ENCODE results near the gene SLC2A11.

The SLC2A11 gene

GRCh38 chr22:23889620-23890019, 31.9 kb downstream of the SLC2A11 start:
- DNase-seq (ENCODE audit: low read depth) = no peak
- no peak for TF ChIP-seq CTCF (IDR thresholded peaks at IDR 0.05; ENCODE audit: control insufficient read depth, insufficient read depth, low read depth, low read length, missing control alignments)
- no peak overlapping the region for H3K4me3 ChIP-seq (ENCODE audit: control insufficient read depth, low read depth, low read length)

- no peak overlapping the region for H3K4me3 ChIP-seq (ENCODE audit: control insufficient read depth, low read depth, low read length)
Observed at GRCh38 chr22:23891726-23892125, 34.1 kb downstream of the SLC2A11 start.

GRCh38 chr22:23892130-23892529, 34.5 kb downstream of the SLC2A11 start:
- H3K4me3 ChIP-seq (ENCODE audit: control insufficient read depth, low read depth, low read length) = no peak overlapping the region
- DNase-seq (ENCODE audit: low read depth) = no peak
- TF ChIP-seq CTCF (IDR thresholded peaks at IDR 0.05; ENCODE audit: control insufficient read depth, insufficient read depth, low read depth, low read length, missing control alignments) = no peak

More at GRCh38 chr22:23891726-23892125, 34.1 kb downstream of the SLC2A11 start:
- no peak for TF ChIP-seq CTCF (IDR thresholded peaks at IDR 0.05; ENCODE audit: control insufficient read depth, insufficient read depth, low read depth, low read length, missing control alignments)
- no peak for DNase-seq (ENCODE audit: low read depth)

- H3K4me3 ChIP-seq (ENCODE audit: control insufficient read depth, low read depth, low read length) = no peak overlapping the region
- DNase-seq (ENCODE audit: low read depth) = no peak
- no peak for TF ChIP-seq CTCF (IDR thresholded peaks at IDR 0.05; ENCODE audit: control insufficient read depth, insufficient read depth, low read depth, low read length, missing control alignments)
Observed at GRCh38 chr22:23892706-23893105, 35.0 kb downstream of the SLC2A11 start.

GRCh38 chr22:23893121-23893944, 35.7 kb downstream of the SLC2A11 start:
- DNase-seq (ENCODE audit: low read depth) = no peak
- TF ChIP-seq CTCF (IDR thresholded peaks at IDR 0.05; ENCODE audit: control insufficient read depth, insufficient read depth, low read depth, low read length, missing control alignments) = no peak

GRCh38 chr22:23893945-23894709, 36.5 kb downstream of the SLC2A11 start, which contains the start of gene MIF:
Gene MIF (plus strand): TSS chr22:23894383. CDS start chr22:23894475, 92 bp downstream.
- peak; percentile 89 for TF ChIP-seq CTCF (IDR thresholded peaks at IDR 0.05; ENCODE audit: control insufficient read depth, insufficient read depth, low read depth, low read length, missing control alignments)
- peak within 1 kb of the TSS; percentile 83 for H3K4me3 ChIP-seq (ENCODE audit: control insufficient read depth, low read depth, low read length)
- peak; percentile 34 for DNase-seq (ENCODE audit: low read depth)

More at GRCh38 chr22:23893121-23893944, 35.7 kb downstream of the SLC2A11 start:
- H3K4me3 ChIP-seq (ENCODE audit: control insufficient read depth, low read depth, low read length) = peak overlapping the region; percentile 83
